ENCODE data around the gene PLCD3. TPM values are rescaled to one million over a fixed set of nuclear protein-coding genes. Genes with fewer than 3 reads are reported as not detected.
A peak's percentile ranks its signal among the peaks of the same experiment; 100 is the strongest.

The PLCD3 gene
- polyA plus RNA-seq, 1 donor (not counting 4 experiments of a cell fraction or from before 2014, with no cell fraction given) = 53.3 TPM

- Histone ChIP-seq H3K4me1 (ENCODE audit: control insufficient read depth, extremely low read depth, insufficient read depth, low read length) (peaks cover 47% of the 10 kb centered on the region), H3K9ac (ENCODE audit: control insufficient read depth, extremely low read depth, insufficient read depth, low read length) (peak overlapping the region; percentile 78), H3K9me1 (ENCODE audit: control insufficient read depth, extremely low read depth, insufficient read depth, low read length) (no peaks in the 10 kb centered on the region), H2AFZ (ENCODE audit: control insufficient read depth, low read length) (no peak overlapping the region), H3K36me3 (ENCODE audit: control insufficient read depth in 2 of 2, extremely low read depth in 1 of 2, insufficient read depth in 2 of 2, low read length in 2 of 2) (no peaks in the 10 kb centered on the region), H3K9me3 (ENCODE audit: control insufficient read depth, low read depth, low read length) (no peaks in the 10 kb centered on the region), H3K79me2 (ENCODE audit: control insufficient read depth, insufficient read depth, low read length) (peaks cover 40% of the 10 kb centered on the region), H3K4me2 (ENCODE audit: control insufficient read depth, extremely low read depth, insufficient read depth, low read depth, low read length) (peak overlapping the region; percentile 68), H3K27me3 (ENCODE audit: control insufficient read depth, extremely low read depth, insufficient read depth, low read length) (no peaks in the 10 kb centered on the region), H3K27ac (ENCODE audit: control insufficient read depth, insufficient read depth, low read length) (no peak overlapping the region), H4K20me1 (ENCODE audit: control insufficient read depth, extremely low read depth, insufficient read depth, low read length) (no peaks in the 10 kb centered on the region), H3K4me3 (ENCODE audit: control insufficient read depth in 2 of 3, extremely low read depth in 1 of 3, insufficient read depth in 2 of 3, low read depth in 1 of 3, low read length in 3 of 3) (peak overlapping the region; percentile 57 to 91 (median 90))
- dilution Hi-C loops (cut with MboI; ENCODE audit: extremely low pct_ligation_motif_present, low sequenced_read_pairs) = no loop called here
- DNase-seq (ENCODE audit: low read depth, low spot score) (no peak), FAIRE-seq (no peak)
- TF ChIP-seq CTCF (optimal IDR thresholded peaks at IDR 0.05 in 1 of 3, IDR thresholded peaks at IDR 0.05 in 1 of 3, conservative IDR thresholded peaks at IDR 0.05 in 1 of 3; ENCODE audit: extremely low read depth in 1 of 3, insufficient read depth in 2 of 3, low read length in 3 of 3) = no peak
- no peak for TF ChIP-seq EZH2 (IDR thresholded peaks at IDR 0.05; ENCODE audit: low read length)
Observed at GRCh38 chr17:45130681-45131615, 1.4 kb downstream of the PLCD3 start.

DNA sequence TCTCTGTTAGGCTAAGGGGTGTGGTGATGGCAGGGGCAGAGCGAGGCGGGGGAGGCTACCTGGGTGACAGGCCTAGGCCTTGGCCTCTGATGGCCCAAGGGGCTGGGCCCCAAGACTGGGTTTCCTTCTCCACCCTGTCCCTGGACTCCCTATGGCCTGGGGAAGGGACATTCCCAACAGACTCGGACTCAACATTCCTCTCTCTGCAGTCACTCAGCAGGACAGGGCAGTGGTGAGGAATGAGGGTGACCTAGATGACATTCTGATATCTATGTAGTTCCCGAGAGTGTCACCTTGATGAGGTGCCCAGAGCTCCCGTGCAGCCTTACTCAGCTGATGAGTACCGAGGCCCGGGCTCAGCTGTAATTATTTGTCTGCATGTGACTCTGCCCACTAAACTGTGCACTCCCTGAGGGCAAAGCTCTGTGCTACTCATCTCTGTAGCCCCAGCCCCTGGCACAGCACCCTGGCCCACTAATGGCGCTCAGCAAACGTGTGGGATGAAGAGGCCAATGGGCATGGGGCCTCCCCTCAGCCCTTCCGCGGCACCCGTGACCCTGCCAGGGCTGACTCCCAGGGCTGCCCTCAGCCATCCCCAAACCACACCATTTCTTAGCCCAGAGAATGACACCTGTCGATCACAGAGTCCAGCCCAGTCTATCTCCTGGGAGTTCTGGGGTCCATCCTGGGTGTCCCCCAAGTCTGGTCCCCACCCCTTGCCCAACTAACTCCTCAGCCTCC is 2.2 kb downstream of the PLCD3 start:
- Histone ChIP-seq H3K4me1 (ENCODE audit: control insufficient read depth, extremely low read depth, insufficient read depth, low read length) (peaks cover 44% of the 10 kb centered on the region), H4K20me1 (ENCODE audit: control insufficient read depth, extremely low read depth, insufficient read depth, low read length) (no peaks in the 10 kb centered on the region), H3K36me3 (ENCODE audit: control insufficient read depth in 2 of 2, extremely low read depth in 1 of 2, insufficient read depth in 2 of 2, low read length in 2 of 2) (peaks cover 0 to 4% of the 10 kb centered on the region in 2 experiments), H3K9me3 (ENCODE audit: control insufficient read depth, low read depth, low read length) (no peaks in the 10 kb centered on the region), H3K27me3 (ENCODE audit: control insufficient read depth, extremely low read depth, insufficient read depth, low read length) (no peaks in the 10 kb centered on the region), H3K9me1 (ENCODE audit: control insufficient read depth, extremely low read depth, insufficient read depth, low read length) (no peaks in the 10 kb centered on the region), H3K4me2 (ENCODE audit: control insufficient read depth, extremely low read depth, insufficient read depth, low read depth, low read length) (peak overlapping the region; percentile 68), H3K4me3 (ENCODE audit: control insufficient read depth in 2 of 3, extremely low read depth in 1 of 3, insufficient read depth in 2 of 3, low read depth in 1 of 3, low read length in 3 of 3) (no peak overlapping the region), H3K79me2 (ENCODE audit: control insufficient read depth, insufficient read depth, low read length) (peaks cover 47% of the 10 kb centered on the region), H3K27ac (ENCODE audit: control insufficient read depth, insufficient read depth, low read length) (peak overlapping the region; percentile 25), H3K9ac (ENCODE audit: control insufficient read depth, extremely low read depth, insufficient read depth, low read length) (peak overlapping the region; percentile 6), H2AFZ (ENCODE audit: control insufficient read depth, low read length) (no peak overlapping the region)
- DNase-seq (ENCODE audit: low read depth, low spot score) (no peak), FAIRE-seq (no peak)
- dilution Hi-C loops (cut with MboI; ENCODE audit: extremely low pct_ligation_motif_present, low sequenced_read_pairs) = no loop called here
- no peak for TF ChIP-seq EZH2 (IDR thresholded peaks at IDR 0.05; ENCODE audit: low read length)
- no peak for TF ChIP-seq CTCF (optimal IDR thresholded peaks at IDR 0.05 in 1 of 3, IDR thresholded peaks at IDR 0.05 in 1 of 3, conservative IDR thresholded peaks at IDR 0.05 in 1 of 3; ENCODE audit: extremely low read depth in 1 of 3, insufficient read depth in 2 of 3, low read length in 3 of 3)
